Measurements from ENCODE around the gene CHST11. TPM values are rescaled to one million over a fixed set of nuclear protein-coding genes. Genes with fewer than 3 reads are reported as not detected.

CHST11 gene
- total and polyA plus RNA-seq, 2 of the 4 experiments (the other 2 are of a cell fraction), result 1.4 to 2.7 TPM

- H2AFZ ChIP-seq (replicated peaks; ENCODE audit: low read length, poor library complexity), result no peak overlapping the region
- H3K79me1 ChIP-seq (ENCODE audit: low read depth in 1 of 2, low read length in 2 of 2), result no peaks in the 10 kb centered on the region
- no peak overlapping the region for H3K4me2 ChIP-seq (ENCODE audit: low read depth, low read length)
- TF ChIP-seq RCOR1 (IDR thresholded peaks at IDR 0.05; ENCODE audit: insufficient replicate concordance, low read length) (no peak), SMC3 (IDR thresholded peaks at IDR 0.05; ENCODE audit: low read depth, low read length) (no peak), CEBPB (IDR thresholded peaks at IDR 0.05; ENCODE audit: low read depth, low read length) (no peak), FOS (IDR thresholded peaks at IDR 0.05; ENCODE audit: low read depth, low read length) (no peak), BHLHE40 (IDR thresholded peaks at IDR 0.05; ENCODE audit: low read depth, low read length) (no peak), POLR2A (IDR thresholded peaks at IDR 0.05; ENCODE audit: low read depth, low read length) (no peak), CHD1 (IDR thresholded peaks at IDR 0.05; ENCODE audit: low read depth, low read length) (no peak), MAZ (IDR thresholded peaks at IDR 0.05; ENCODE audit: borderline replicate concordance, low read depth, low read length) (no peak), RFX5 (IDR thresholded peaks at IDR 0.05; ENCODE audit: low read depth, low read length) (no peak), MXI1 (IDR thresholded peaks at IDR 0.05; ENCODE audit: borderline replicate concordance, low read depth, low read length) (no peak), RAD21 (IDR thresholded peaks at IDR 0.05; ENCODE audit: low read length) (no peak), NFE2L2 (IDR thresholded peaks at IDR 0.05; ENCODE audit: low read depth, low read length) (no peak), MAFK (IDR thresholded peaks at IDR 0.05; ENCODE audit: low read depth, low read length) (no peak)
- TF ChIP-seq, protein P1, sequence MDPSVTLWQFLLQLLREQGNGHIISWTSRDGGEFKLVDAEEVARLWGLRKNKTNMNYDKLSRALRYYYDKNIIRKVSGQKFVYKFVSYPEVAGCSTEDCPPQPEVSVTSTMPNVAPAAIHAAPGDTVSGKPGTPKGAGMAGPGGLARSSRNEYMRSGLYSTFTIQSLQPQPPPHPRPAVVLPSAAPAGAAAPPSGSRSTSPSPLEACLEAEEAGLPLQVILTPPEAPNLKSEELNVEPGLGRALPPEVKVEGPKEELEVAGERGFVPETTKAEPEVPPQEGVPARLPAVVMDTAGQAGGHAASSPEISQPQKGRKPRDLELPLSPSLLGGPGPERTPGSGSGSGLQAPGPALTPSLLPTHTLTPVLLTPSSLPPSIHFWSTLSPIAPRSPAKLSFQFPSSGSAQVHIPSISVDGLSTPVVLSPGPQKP (IDR thresholded peaks at IDR 0.05; ENCODE audit: borderline replicate concordance, low read depth, low read length), result no peak
- TF ChIP-seq, protein P2, sequence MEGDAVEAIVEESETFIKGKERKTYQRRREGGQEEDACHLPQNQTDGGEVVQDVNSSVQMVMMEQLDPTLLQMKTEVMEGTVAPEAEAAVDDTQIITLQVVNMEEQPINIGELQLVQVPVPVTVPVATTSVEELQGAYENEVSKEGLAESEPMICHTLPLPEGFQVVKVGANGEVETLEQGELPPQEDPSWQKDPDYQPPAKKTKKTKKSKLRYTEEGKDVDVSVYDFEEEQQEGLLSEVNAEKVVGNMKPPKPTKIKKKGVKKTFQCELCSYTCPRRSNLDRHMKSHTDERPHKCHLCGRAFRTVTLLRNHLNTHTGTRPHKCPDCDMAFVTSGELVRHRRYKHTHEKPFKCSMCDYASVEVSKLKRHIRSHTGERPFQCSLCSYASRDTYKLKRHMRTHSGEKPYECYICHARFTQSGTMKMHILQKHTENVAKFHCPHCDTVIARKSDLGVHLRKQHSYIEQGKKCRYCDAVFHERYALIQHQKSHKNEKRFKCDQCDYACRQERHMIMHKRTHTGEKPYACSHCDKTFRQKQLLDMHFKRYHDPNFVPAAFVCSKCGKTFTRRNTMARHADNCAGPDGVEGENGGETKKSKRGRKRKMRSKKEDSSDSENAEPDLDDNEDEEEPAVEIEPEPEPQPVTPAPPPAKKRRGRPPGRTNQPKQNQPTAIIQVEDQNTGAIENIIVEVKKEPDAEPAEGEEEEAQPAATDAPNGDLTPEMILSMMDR (conservative IDR thresholded peaks at IDR 0.05; ENCODE audit: low read depth, low read length), result no peak
- TF ChIP-seq, protein P3, sequence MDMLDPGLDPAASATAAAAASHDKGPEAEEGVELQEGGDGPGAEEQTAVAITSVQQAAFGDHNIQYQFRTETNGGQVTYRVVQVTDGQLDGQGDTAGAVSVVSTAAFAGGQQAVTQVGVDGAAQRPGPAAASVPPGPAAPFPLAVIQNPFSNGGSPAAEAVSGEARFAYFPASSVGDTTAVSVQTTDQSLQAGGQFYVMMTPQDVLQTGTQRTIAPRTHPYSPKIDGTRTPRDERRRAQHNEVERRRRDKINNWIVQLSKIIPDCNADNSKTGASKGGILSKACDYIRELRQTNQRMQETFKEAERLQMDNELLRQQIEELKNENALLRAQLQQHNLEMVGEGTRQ (IDR thresholded peaks at IDR 0.05; ENCODE audit: low read depth, low read length), result no peak
- H2BK15ac ChIP-seq (ENCODE audit: low read depth, low read length), result no peak overlapping the region
- no peak overlapping the region for H3K4me3 ChIP-seq (ENCODE audit: insufficient read depth, low read depth, low read length)
- ChIA-PET POLR2A (ENCODE audit: unreplicated experiment) (no interaction called here), CTCF (no interaction called here)
- H2BK120ac ChIP-seq (ENCODE audit: low read depth, low read length), result no peak overlapping the region
- dilution Hi-C loops (cut with HindIII; ENCODE audit: low sequenced_read_pairs, unreplicated experiment) (no loop called here), in situ Hi-C loops (cut with MboI; ENCODE audit: low sequenced_read_pairs) (no loop called here), intact Hi-C loops (cut with micrococcal nuclease) (no loop called here)
- H3K27ac ChIP-seq (ENCODE audit: insufficient read depth, low read length), result no peak overlapping the region
- H3K18ac ChIP-seq (ENCODE audit: low read depth, low read length), result no peak overlapping the region
- H3K36me3 ChIP-seq (ENCODE audit: control insufficient read depth, insufficient read depth, low read length), result no peaks in the 10 kb centered on the region
- H3K14ac ChIP-seq (replicated peaks; ENCODE audit: low read depth, low read length), result no peak overlapping the region
- H2BK5ac ChIP-seq (ENCODE audit: low read depth, low read length, poor library complexity, severe bottlenecking), result no peak overlapping the region
- H3K9me1 ChIP-seq (ENCODE audit: insufficient read depth, low read length), result peaks cover 4% of the 10 kb centered on the region
- no peak overlapping the region for H3K9ac ChIP-seq (ENCODE audit: low read depth, low read length)
- H4K8ac ChIP-seq (ENCODE audit: low read depth in 2 of 2, low read length in 2 of 2), result no peak overlapping the region
- H3K9me3 ChIP-seq (ENCODE audit: control insufficient read depth, insufficient read depth, low read length), result no peaks in the 10 kb centered on the region
- no peak overlapping the region for H3K4ac ChIP-seq (ENCODE audit: low read depth, low read length)
- no peak for DNase-seq
- no peaks in the 10 kb centered on the region for H4K20me1 ChIP-seq (ENCODE audit: insufficient read depth, low read length)
- no peak overlapping the region for H2AK5ac ChIP-seq (ENCODE audit: low read depth, low read length)
- no peak overlapping the region for H4K91ac ChIP-seq (ENCODE audit: insufficient read depth, low read depth, low read length)
- 60% methylated on average over 2 of the region's 7 CpGs; no CpG with 5 or more reads in 1 of the 2 experiments for WGBS, 2 experiments (ENCODE audit: extremely low coverage in 2 of 2, insufficient read length in 1 of 2)
- H3K56ac ChIP-seq (ENCODE audit: extremely low read depth, insufficient read depth, low read length), result no peak overlapping the region
- peaks cover 1% of the 10 kb centered on the region; the same call in 1 of the 2 replicates for H3K27me3 ChIP-seq (ENCODE audit: control insufficient read depth, insufficient read depth, low read length)
- no peak overlapping the region for H3K23ac ChIP-seq (ENCODE audit: low read depth, low read length)
- BruUV-seq (replicated peaks), result no TSS peak
- no peak overlapping the region for H2AK9ac ChIP-seq (replicated peaks; ENCODE audit: low read depth, low read length, poor library complexity)
- H4K5ac ChIP-seq (ENCODE audit: low read depth, low read length), result no peak overlapping the region
- ATAC-seq (ENCODE audit: low read depth), result no peak
- H2BK20ac ChIP-seq (ENCODE audit: low read depth, low read length), result no peak overlapping the region
- H3K4me1 ChIP-seq (ENCODE audit: control insufficient read depth, insufficient read depth, low read length), result peaks cover 4% of the 10 kb centered on the region
Observed at GRCh38 chr12:104748356-104748755, 291.6 kb downstream of the CHST11 start.
